ENCODE data around the gene IMPA2.

DNA sequence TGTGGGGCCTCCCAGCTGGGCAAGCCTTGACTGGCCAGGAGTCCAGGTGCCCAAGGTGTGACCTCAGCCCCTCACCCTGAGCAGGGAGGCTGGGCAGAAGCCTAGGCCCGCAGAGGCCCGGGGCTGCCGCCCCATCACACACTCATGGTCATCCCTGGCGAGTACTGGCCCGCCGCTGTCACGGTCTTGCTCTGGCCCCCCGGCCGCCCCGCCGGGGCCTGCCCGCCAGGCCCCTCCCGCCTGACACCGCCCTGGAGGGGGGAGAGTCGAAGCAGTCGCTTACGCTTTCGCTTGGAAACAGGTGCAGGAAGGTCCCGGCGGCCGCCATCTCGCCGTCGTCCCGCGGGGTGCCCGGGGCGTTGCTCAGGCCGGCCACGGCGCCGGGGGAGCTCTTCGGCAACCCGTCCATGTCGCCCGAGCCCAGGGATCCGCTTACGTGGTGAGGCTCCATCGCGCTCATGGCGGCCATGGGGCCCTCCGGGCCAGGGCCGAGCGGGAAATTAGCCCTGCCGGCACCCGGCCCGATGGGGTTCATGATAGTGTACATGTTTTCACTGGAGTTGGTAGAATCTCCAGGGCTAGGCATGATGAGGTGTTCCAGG lies 85.7 kb downstream of the IMPA2 start:
- TF ChIP-seq, protein P1, sequence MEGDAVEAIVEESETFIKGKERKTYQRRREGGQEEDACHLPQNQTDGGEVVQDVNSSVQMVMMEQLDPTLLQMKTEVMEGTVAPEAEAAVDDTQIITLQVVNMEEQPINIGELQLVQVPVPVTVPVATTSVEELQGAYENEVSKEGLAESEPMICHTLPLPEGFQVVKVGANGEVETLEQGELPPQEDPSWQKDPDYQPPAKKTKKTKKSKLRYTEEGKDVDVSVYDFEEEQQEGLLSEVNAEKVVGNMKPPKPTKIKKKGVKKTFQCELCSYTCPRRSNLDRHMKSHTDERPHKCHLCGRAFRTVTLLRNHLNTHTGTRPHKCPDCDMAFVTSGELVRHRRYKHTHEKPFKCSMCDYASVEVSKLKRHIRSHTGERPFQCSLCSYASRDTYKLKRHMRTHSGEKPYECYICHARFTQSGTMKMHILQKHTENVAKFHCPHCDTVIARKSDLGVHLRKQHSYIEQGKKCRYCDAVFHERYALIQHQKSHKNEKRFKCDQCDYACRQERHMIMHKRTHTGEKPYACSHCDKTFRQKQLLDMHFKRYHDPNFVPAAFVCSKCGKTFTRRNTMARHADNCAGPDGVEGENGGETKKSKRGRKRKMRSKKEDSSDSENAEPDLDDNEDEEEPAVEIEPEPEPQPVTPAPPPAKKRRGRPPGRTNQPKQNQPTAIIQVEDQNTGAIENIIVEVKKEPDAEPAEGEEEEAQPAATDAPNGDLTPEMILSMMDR (IDR thresholded peaks at IDR 0.05; ENCODE audit: low read depth, low read length, poor library complexity, severe bottlenecking), result no peak
- TF ChIP-seq EZH2phosphoT487 (IDR thresholded peaks at IDR 0.05; ENCODE audit: borderline replicate concordance, low read length), result no peak

Measured in DOHH2 (cell line).